ACC112 (cell line): ENCODE data around the gene MICALL2.

Experiments used
- H2AFZ ChIP-seq: fragments of 200-600 bp; sonication (generic); one replicate; pipeline ENCODE4 v1.6.0; 2017; ENCODE audit warnings: antibody characterized with exemption, low read length; ENCODE audit not compliant: unreplicated experiment
- H3K27ac ChIP-seq: fragments of 200-600 bp; sonication (generic); 2 replicates; pipeline ENCODE4 v1.5.1; 2014; ENCODE audit warnings: low read depth, mild to moderate bottlenecking, antibody characterized with exemption, low read length, moderate library complexity
- H3K27me3 ChIP-seq: fragments of 200-600 bp; sonication (generic); 2 replicates; pipeline ENCODE4 v1.6.1; 2014; ENCODE audit warnings: mild to moderate bottlenecking, antibody characterized with exemption, low read length, moderate library complexity, mixed read lengths; ENCODE audit not compliant: insufficient read depth
- H3K36me3 ChIP-seq: fragments of 200-600 bp; sonication (generic); 2 replicates; pipeline ENCODE4 v1.6.1; 2016; ENCODE audit warnings: mild to moderate bottlenecking, antibody characterized with exemption, low read length, moderate library complexity, mixed read lengths; ENCODE audit not compliant: insufficient read depth
- H3K4me1 ChIP-seq: fragments of 200-600 bp; sonication (generic); one replicate; pipeline ENCODE4 v1.6.1; 2016; ENCODE audit warnings: low read length, mixed read lengths; ENCODE audit not compliant: insufficient read depth, unreplicated experiment, control insufficient read depth
- H3K4me3 ChIP-seq: fragments of 200-600 bp; sonication (generic); 2 replicates; pipeline ENCODE4 v1.5.1; 2014; ENCODE audit warnings: mild to moderate bottlenecking, low read depth, low read length
- H3K79me2 ChIP-seq: fragments of 200-600 bp; sonication (generic); one replicate; pipeline ENCODE4 v1.6.0; 2016; ENCODE audit warnings: low read length; ENCODE audit not compliant: control insufficient read depth, unreplicated experiment, insufficient read depth

The MICALL2 gene

GRCh38 chr7:1458683-1459511 lies at the start of gene MICALL2:
MICALL2 (minus strand) TSS chr7:1459470; CDS start chr7:1459326, 144 bp downstream.
- H2AFZ ChIP-seq, result peak within 1 kb of the TSS; percentile 3
- H3K27me3 ChIP-seq, result no peaks in the 10 kb centered on the region
- peaks cover 39% of the 10 kb centered on the region for H3K79me2 ChIP-seq
- H3K4me1 ChIP-seq, result peaks cover 48% of the 10 kb centered on the region
- H3K4me3 ChIP-seq, result peak within 1 kb of the TSS; percentile 93
- peak within 1 kb of the TSS; percentile 80 for H3K27ac ChIP-seq
- H3K36me3 ChIP-seq, result no peaks in the 10 kb centered on the region

- Histone ChIP-seq H3K36me3 (no peaks in the 10 kb centered on the region), H3K27me3 (no peaks in the 10 kb centered on the region), H3K27ac (no peak overlapping the region), H3K79me2 (peaks cover 8% of the 10 kb centered on the region), H2AFZ (no peak overlapping the region), H3K4me1 (peaks cover 8% of the 10 kb centered on the region), H3K4me3 (no peak overlapping the region)
These were observed 49.0 kb upstream of the MICALL2 start for GRCh38 chr7:1508277-1508758.

GRCh38 chr7:1505731-1506550 lies 46.7 kb upstream of the MICALL2 start:
- no peak overlapping the region for H3K4me3 ChIP-seq

GRCh38 chr7:1503816-1504775 lies 44.8 kb upstream of the MICALL2 start, which contains the start of gene INTS1:
INTS1 (minus strand) TSS chr7:1504389; CDS start chr7:1503960, 429 bp downstream.
- Histone ChIP-seq H3K27me3 (no peaks in the 10 kb centered on the region), H3K4me3 (peak within 1 kb of the TSS; percentile 93), H3K27ac (no peak within 1 kb of the TSS), H3K79me2 (peaks cover 27% of the 10 kb centered on the region), H3K36me3 (peaks cover 6% of the 10 kb centered on the region; the same call in 1 of the 2 replicates), H3K4me1 (peaks cover 12% of the 10 kb centered on the region), H2AFZ (peak within 1 kb of the TSS; percentile 70)

More at GRCh38 chr7:1505731-1506550, 46.7 kb upstream of the MICALL2 start:
- Histone ChIP-seq H3K36me3 (peaks cover 6% of the 10 kb centered on the region; the same call in 1 of the 2 replicates), H3K4me1 (peaks cover 12% of the 10 kb centered on the region), H3K27ac (no peak overlapping the region), H3K27me3 (no peaks in the 10 kb centered on the region), H3K79me2 (peaks cover 27% of the 10 kb centered on the region), H2AFZ (no peak overlapping the region)

DNA sequence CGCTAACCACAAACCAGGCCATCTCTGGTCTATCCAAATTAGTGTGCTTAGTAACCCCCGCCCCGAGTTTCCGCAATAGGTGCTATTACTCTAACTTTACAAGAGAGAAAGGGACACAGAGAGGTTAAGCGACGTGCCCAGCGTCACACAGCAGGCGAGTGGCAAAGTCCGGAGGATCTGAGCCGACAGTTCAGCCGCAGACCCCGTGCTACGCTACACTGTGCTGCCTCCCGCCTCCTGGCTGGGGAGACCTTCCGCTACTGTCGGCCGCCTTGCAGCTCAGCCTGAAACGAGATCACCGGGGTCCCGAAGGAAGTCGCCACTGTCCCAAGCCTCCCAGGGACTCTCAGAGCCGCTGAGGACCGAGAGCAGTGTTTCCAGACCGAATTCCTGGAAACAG lies 44.1 kb upstream of the MICALL2 start:
- peak overlapping the region; percentile 93 for H3K4me3 ChIP-seq
- H2AFZ ChIP-seq, result no peak overlapping the region
- H3K27ac ChIP-seq, result no peak overlapping the region
- no peaks in the 10 kb centered on the region for H3K27me3 ChIP-seq
- H3K4me1 ChIP-seq, result peaks cover 12% of the 10 kb centered on the region
- peaks cover 27% of the 10 kb centered on the region for H3K79me2 ChIP-seq
- peaks cover 6% of the 10 kb centered on the region; the same call in 1 of the 2 replicates for H3K36me3 ChIP-seq

DNA sequence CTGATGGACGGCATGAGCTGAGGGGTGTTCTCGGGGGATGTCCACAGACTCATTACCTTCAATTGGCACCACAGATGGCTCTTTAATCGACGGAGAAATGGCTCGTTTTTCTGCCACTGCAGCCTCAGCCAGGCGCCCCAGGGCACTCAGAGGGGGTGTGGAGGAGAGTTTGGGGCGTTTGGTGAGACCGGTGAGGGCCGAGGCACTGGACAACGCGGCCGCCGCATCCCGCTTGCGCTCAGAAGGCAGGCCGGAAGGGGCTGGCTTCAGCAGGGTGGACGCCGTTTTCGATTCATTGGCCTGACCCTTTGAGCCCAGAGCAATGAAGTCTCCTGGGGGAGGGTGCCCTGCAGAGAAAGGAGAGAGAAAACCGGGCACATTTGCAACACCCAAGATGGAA lies 43.6 kb upstream of the MICALL2 start:
- no peaks in the 10 kb centered on the region for H3K27me3 ChIP-seq
- H3K4me1 ChIP-seq, result peaks cover 12% of the 10 kb centered on the region
- H3K79me2 ChIP-seq, result peaks cover 27% of the 10 kb centered on the region
- no peak overlapping the region for H3K27ac ChIP-seq
- H2AFZ ChIP-seq, result no peak overlapping the region
- H3K36me3 ChIP-seq, result peaks cover 6% of the 10 kb centered on the region; the same call in 1 of the 2 replicates
- peak overlapping the region; percentile 93 for H3K4me3 ChIP-seq

DNA sequence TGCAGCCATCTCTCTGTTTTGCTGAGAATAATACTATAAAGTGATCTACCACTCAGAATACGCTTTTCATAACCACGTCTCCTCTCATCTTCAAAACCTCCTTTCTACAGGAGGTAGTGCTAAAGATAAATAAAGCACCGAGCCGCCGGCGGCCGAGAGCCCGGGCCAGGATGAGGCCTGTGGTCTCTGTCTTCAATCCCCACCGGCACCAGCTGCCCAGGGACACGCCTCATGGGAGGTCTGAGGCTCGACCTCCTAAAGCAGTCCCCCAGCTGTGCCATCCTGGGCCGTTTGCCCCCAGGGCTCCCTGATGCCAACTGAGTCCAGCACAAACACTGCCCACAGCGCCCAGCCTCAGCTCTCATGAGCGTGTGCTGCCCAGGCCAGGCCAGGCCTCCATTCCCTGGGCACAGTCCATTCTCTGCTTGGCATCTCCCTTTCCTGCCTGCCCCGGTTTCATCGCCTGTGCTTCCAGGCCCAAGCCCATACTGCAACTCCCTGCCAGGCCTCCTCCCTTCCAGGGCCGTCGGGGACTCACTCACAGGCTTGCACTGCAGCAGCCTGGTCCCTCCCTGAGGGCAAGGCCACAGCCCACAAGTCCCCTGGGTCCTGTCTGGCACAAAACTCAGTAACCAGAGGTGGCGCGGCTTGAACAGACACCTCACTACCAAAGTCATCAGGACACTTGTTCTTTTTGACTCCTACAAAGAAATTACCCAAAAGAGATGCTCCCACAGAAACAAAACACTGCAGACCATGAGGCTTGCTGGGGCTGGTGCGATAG lies 42.4 kb upstream of the MICALL2 start:
- Histone ChIP-seq H3K79me2 (peaks cover 27% of the 10 kb centered on the region), H2AFZ (no peak overlapping the region), H3K4me1 (peaks cover 8% of the 10 kb centered on the region), H3K36me3 (peaks cover 8% of the 10 kb centered on the region; the same call in 1 of the 2 replicates), H3K4me3 (no peak overlapping the region; the same call in 1 of the 2 replicates), H3K27ac (no peak overlapping the region), H3K27me3 (no peaks in the 10 kb centered on the region)

GRCh38 chr7:1500064-1500807 lies 41.0 kb upstream of the MICALL2 start:
- no peaks in the 10 kb centered on the region for H3K27me3 ChIP-seq
- no peak overlapping the region for H2AFZ ChIP-seq
- H3K4me1 ChIP-seq, result peaks cover 8% of the 10 kb centered on the region
- no peak overlapping the region for H3K27ac ChIP-seq
- no peak overlapping the region for H3K4me3 ChIP-seq
- H3K36me3 ChIP-seq, result peaks cover 8% of the 10 kb centered on the region; the same call in 1 of the 2 replicates
- H3K79me2 ChIP-seq, result peaks cover 27% of the 10 kb centered on the region
